ENCODE measurements around the gene CUEDC1.

DNA sequence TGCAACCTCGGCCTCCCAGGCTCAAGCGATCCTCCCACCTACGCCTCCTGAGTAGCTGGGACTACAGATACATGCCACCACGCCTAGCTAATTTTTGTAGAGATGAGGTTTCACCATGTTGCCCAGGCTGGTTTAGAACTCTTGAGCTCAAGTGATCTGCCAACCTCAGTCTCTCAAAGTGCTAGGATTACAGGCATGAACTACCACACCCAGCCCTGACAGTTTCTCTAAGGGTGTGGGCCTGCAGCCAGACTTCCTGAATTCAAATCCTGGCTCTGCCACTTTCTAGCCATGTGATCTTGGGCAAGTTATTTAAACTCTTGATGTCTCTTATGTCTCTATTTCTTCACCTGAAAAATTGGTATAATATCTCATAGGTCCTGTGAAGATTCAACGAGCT, 5.6 kb downstream of the CUEDC1 start:
- no peak for TF ChIP-seq RCOR1 (IDR thresholded peaks at IDR 0.05; ENCODE audit: low read depth, low read length)
- TF ChIP-seq ELK1 (IDR thresholded peaks at IDR 0.05; ENCODE audit: low read depth, low read length), result no peak
- no peak for TF ChIP-seq CEBPB (IDR thresholded peaks at IDR 0.05)
- TF ChIP-seq, protein P1, sequence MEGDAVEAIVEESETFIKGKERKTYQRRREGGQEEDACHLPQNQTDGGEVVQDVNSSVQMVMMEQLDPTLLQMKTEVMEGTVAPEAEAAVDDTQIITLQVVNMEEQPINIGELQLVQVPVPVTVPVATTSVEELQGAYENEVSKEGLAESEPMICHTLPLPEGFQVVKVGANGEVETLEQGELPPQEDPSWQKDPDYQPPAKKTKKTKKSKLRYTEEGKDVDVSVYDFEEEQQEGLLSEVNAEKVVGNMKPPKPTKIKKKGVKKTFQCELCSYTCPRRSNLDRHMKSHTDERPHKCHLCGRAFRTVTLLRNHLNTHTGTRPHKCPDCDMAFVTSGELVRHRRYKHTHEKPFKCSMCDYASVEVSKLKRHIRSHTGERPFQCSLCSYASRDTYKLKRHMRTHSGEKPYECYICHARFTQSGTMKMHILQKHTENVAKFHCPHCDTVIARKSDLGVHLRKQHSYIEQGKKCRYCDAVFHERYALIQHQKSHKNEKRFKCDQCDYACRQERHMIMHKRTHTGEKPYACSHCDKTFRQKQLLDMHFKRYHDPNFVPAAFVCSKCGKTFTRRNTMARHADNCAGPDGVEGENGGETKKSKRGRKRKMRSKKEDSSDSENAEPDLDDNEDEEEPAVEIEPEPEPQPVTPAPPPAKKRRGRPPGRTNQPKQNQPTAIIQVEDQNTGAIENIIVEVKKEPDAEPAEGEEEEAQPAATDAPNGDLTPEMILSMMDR (IDR thresholded peaks at IDR 0.05), result no peak
- TF ChIP-seq EHMT2 (IDR thresholded peaks at IDR 0.05; ENCODE audit: low read depth), result no peak
- TF ChIP-seq SMC3 (IDR thresholded peaks at IDR 0.05), result no peak
- no peak for TF ChIP-seq PBX3 (IDR thresholded peaks at IDR 0.05)
- TF ChIP-seq REST (IDR thresholded peaks at IDR 0.05), result no peak
